ENCODE data around the gene SLC1A4. TPM values are rescaled to one million over a fixed set of nuclear protein-coding genes. Genes with fewer than 3 reads are reported as not detected.

Gene SLC1A4
- total RNA-seq, 4 donors from 2014 or later: 12.9 to 39.5 (median 29.0) TPM

DNA sequence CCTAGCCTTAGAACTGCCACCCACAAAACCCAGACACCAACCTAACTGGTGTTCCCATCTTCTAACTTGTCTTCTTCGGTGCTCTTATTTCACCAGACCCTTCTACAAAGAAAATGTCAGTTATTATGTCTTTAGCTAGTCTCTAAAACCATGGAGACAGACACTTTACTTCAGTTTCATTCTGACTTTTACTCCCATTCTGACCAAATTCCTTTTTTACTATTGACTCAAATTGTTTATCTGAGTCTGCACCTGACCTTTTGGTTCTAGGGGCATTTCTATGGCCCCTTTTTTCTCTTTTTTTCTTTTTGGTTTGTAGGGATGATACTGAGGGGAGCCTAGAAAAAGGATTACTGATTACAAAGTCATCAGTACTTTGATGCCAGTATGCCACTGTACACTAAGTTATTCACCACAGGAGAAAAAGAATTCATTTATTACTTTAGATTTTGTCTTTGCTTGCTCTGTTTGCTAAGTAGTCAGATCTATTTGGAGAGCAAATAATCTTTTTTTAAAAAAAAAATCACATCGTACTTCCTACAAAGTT, 6.8 kb upstream of the SLC1A4 start:
- DNase-seq (ENCODE audit: low spot score in 2 of 2): no peak
- 79% methylated on average over 2 of the region's 2 CpGs for WGBS
- no peaks in the 10 kb centered on the region for H3K9me3 ChIP-seq
- no peaks in the 10 kb centered on the region for H3K27me3 ChIP-seq
- TF ChIP-seq EP300 (IDR thresholded peaks at IDR 0.05) (no peak), POLR2A (IDR thresholded peaks at IDR 0.05) (no peak), POLR2AphosphoS5 (IDR thresholded peaks at IDR 0.05) (no peak)
- TF ChIP-seq, protein P1, sequence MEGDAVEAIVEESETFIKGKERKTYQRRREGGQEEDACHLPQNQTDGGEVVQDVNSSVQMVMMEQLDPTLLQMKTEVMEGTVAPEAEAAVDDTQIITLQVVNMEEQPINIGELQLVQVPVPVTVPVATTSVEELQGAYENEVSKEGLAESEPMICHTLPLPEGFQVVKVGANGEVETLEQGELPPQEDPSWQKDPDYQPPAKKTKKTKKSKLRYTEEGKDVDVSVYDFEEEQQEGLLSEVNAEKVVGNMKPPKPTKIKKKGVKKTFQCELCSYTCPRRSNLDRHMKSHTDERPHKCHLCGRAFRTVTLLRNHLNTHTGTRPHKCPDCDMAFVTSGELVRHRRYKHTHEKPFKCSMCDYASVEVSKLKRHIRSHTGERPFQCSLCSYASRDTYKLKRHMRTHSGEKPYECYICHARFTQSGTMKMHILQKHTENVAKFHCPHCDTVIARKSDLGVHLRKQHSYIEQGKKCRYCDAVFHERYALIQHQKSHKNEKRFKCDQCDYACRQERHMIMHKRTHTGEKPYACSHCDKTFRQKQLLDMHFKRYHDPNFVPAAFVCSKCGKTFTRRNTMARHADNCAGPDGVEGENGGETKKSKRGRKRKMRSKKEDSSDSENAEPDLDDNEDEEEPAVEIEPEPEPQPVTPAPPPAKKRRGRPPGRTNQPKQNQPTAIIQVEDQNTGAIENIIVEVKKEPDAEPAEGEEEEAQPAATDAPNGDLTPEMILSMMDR (IDR thresholded peaks at IDR 0.05): no peak
- no peak overlapping the region for H3K4me3 ChIP-seq
- peaks cover 13% of the 10 kb centered on the region for H3K4me1 ChIP-seq
- no peak overlapping the region for H3K27ac ChIP-seq
- H3K36me3 ChIP-seq: no peaks in the 10 kb centered on the region

DNA sequence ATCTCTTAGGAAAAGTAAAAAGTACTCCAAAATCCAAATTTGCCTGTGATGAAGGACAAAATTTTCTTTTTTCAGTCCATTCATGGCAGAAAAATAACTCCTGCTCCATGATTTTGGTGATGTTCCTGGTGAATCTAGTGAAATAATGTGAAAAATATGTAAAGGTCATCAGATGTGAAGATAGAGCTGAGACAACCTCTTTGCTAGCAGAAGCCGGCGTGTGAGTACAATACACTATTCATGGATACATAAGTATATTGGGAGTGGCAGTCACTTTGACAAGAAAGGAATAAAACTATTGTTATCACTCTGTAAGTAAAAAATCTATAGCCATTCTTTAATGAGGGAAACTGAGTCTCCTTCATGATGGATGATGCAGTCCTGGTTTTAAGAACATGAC, 6.3 kb upstream of the SLC1A4 start:
- no peak overlapping the region for H3K4me3 ChIP-seq
- WGBS: 93% methylated on average over 2 of the region's 2 CpGs

DNA sequence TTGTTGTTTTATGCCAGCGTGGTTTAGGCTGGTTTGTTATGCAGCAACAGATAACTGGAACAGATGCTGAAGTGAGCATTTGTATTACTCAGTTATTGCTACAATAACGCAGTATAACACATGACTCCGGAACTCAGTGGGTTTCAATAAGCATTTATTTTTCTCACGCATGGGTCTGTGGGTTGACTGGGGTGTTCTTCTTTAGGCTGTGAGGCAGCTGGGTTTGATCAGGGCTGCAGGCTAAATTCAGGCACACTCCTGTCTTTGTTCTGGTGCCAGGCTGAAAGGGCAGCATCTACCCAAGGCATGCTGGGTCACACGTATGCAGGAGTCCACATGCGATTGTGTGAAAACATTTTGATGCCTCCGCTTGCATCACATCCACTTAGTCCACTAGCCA, 3.8 kb upstream of the SLC1A4 start:
- TF ChIP-seq POLR2AphosphoS5 (IDR thresholded peaks at IDR 0.05) (no peak), EP300 (IDR thresholded peaks at IDR 0.05) (no peak), POLR2A (IDR thresholded peaks at IDR 0.05) (no peak)

More for the DNA sequence above, 6.3 kb upstream of the SLC1A4 start:
- Histone ChIP-seq H3K27me3 (no peaks in the 10 kb centered on the region), H3K36me3 (no peaks in the 10 kb centered on the region), H3K9me3 (no peaks in the 10 kb centered on the region), H3K4me1 (peaks cover 19% of the 10 kb centered on the region), H3K27ac (no peak overlapping the region)
- TF ChIP-seq EP300 (IDR thresholded peaks at IDR 0.05) (no peak), POLR2A (IDR thresholded peaks at IDR 0.05) (no peak), POLR2AphosphoS5 (IDR thresholded peaks at IDR 0.05) (no peak)
- TF ChIP-seq, protein P1 (IDR thresholded peaks at IDR 0.05): no peak
- DNase-seq (ENCODE audit: low spot score in 2 of 2): no peak

DNA sequence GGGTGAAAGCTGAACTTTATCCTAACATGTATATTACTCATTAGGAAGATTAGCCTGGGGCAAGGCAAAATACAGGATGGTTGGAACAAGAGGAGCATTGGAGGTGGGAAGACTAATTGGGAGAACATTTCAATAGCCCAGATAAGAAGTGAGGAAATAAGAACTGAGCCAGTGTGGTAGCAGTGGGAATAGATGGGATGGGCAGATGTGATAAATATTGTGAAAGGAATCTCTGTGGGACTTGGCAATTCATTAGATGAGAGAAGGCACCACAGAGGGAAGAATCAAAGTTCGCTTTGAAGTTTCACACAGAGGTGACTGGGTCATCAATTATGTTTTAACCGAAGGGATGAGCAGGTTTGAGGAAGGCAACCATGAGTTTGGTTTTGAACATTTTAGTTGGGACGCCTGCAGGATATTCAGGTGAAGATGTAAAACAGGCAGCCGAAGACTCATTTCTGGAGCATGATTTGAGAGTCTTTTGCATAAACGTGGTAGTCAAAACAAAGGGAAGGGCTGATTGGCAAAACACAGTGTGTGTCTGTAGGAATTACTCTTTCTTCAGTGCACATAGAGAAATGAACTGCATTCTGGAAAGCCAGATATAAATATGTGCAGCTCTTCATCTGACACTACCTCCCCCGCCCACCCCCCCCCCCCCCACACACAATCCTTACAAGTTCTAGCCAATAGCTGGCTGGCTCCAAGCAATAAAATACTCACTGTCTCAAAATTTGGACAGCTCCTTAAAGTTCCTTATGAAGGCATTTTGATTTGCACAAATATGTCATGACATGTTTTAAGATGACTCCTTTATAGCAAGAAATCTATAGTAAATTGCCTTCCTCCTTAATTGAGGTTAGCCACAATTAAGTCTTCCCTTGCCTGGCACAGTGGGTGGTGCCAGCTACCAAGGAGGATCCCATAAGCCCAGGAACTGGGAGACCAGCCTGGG, 1.9 kb upstream of the SLC1A4 start:
- H3K4me3 ChIP-seq: peak overlapping the region; percentile 83
- peak overlapping the region; percentile 89 for H3K27ac ChIP-seq
- WGBS: 26% methylated on average over 6 of the region's 6 CpGs
- no peaks in the 10 kb centered on the region for H3K27me3 ChIP-seq
- H3K36me3 ChIP-seq: no peaks in the 10 kb centered on the region
- peaks cover 42% of the 10 kb centered on the region for H3K4me1 ChIP-seq
- no peak for TF ChIP-seq EP300 (IDR thresholded peaks at IDR 0.05)
- no peak for TF ChIP-seq POLR2AphosphoS5 (IDR thresholded peaks at IDR 0.05)
- TF ChIP-seq, protein P1 (IDR thresholded peaks at IDR 0.05): no peak
- no peak for TF ChIP-seq POLR2A (IDR thresholded peaks at IDR 0.05)
- no peak for DNase-seq (ENCODE audit: low spot score in 2 of 2)
- H3K9me3 ChIP-seq: no peaks in the 10 kb centered on the region

More for the DNA sequence above, 3.8 kb upstream of the SLC1A4 start:
- H3K27me3 ChIP-seq: no peaks in the 10 kb centered on the region
- H3K4me1 ChIP-seq: peaks cover 31% of the 10 kb centered on the region
- no peaks in the 10 kb centered on the region for H3K9me3 ChIP-seq
- 83% methylated on average over 7 of the region's 7 CpGs for WGBS
- DNase-seq (ENCODE audit: low spot score in 2 of 2): no peak
- no peak overlapping the region for H3K4me3 ChIP-seq
- H3K27ac ChIP-seq: no peak overlapping the region
- no peaks in the 10 kb centered on the region for H3K36me3 ChIP-seq

DNA sequence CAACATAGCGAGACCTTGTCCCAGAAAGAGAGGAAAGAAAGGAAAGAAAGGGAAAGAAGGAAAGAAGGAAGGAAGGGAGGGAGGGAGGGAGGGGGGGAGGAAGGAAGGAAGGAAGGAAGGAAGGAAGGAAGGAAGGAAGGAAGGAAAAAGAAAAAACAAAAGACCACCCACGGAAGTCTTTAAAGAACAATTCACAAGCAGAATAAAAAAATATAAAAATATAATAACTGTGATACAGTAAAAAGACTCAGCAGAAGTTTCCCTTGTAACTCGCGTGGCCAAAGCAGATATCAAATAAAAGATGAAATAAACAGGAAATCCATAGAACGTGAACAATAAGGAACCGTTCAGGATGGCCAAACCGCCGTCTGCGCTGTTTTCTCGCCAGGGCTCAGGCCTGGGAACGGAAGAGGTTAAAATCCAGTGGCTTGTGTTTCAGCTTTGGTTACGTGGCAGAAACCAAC, 1.2 kb upstream of the SLC1A4 start:
- 0% methylated on average over 12 of the region's 12 CpGs for WGBS
- Histone ChIP-seq H3K4me1 (peaks cover 43% of the 10 kb centered on the region), H3K36me3 (no peaks in the 10 kb centered on the region), H3K9me3 (no peaks in the 10 kb centered on the region), H3K4me3 (peak overlapping the region; percentile 83), H3K27me3 (no peaks in the 10 kb centered on the region), H3K27ac (peak overlapping the region; percentile 89)
- TF ChIP-seq EP300 (IDR thresholded peaks at IDR 0.05) (no peak), POLR2A (IDR thresholded peaks at IDR 0.05) (no peak), POLR2AphosphoS5 (IDR thresholded peaks at IDR 0.05) (no peak)
- TF ChIP-seq, protein P1 (IDR thresholded peaks at IDR 0.05): no peak
- DNase-seq (ENCODE audit: low spot score in 2 of 2): no peak
